Right atrium auricular region (tissue), 2 donors: ENCODE data around the gene MAN1B1. TPM values are rescaled to one million over a fixed set of nuclear protein-coding genes. Genes with fewer than 3 reads are reported as not detected.

Source experiments
- total RNA-seq, 2 donors: library from RNA; depleted of rRNA; stranded (reverse); fragments of >200 nt; gene quantifications; one replicate each; pipeline ENCODE4 v1.1.0, GENCODE V29; 2016

The MAN1B1 gene
- total RNA-seq, 2 donors from 2014 or later, result 20.9 to 26.8 TPM

Other genes starting within 250 kb of the MAN1B1 start
- gene AJM1, start 244.5 kb upstream of the MAN1B1 start, total RNA-seq, result 1 to 10 TPM; 2.7 to 3.0 TPM
- gene PHPT1, start 237.6 kb upstream of the MAN1B1 start, total RNA-seq, result 100 to 1,000 TPM; 140 to 154 TPM
- gene MAMDC4, start 234.6 kb upstream of the MAN1B1 start, total RNA-seq, result 1 to 10 TPM; 1.7 to 2.0 TPM
- gene EDF1, start 220.7 kb upstream of the MAN1B1 start, total RNA-seq, result 100 to 1,000 TPM; 329 to 428 TPM
- 1 to 10 TPM; 1.9 to 4.1 TPM for gene TRAF2, start 200.5 kb upstream of the MAN1B1 start, total RNA-seq
- 100 to 1,000 TPM; 203 to 233 TPM for gene FBXW5, start 142.2 kb upstream of the MAN1B1 start, total RNA-seq
- gene C8G, start 141.7 kb upstream of the MAN1B1 start, total RNA-seq, result not detected
- 10 to 100 TPM; 10.8 to 11.3 TPM for gene LCN12, start 134.7 kb upstream of the MAN1B1 start, total RNA-seq
- gene PTGDS, start 109.5 kb upstream of the MAN1B1 start, total RNA-seq, result 1,000 to 10,000 TPM; 1,799 to 2,426 TPM
- gene LCNL1, start 104.0 kb upstream of the MAN1B1 start, total RNA-seq, result 1 to 10 TPM in 1 of 2 donors, under 1 TPM in 1; 0.24 to 1.1 TPM
- gene PAXX, start 94.6 kb upstream of the MAN1B1 start, total RNA-seq, result 10 to 100 TPM; 27.4 to 37.5 TPM
- gene CLIC3, start 90.4 kb upstream of the MAN1B1 start, total RNA-seq, result 10 to 100 TPM in 1 of 2 donors, 1 to 10 TPM in 1; 6.5 to 11.8 TPM
- 10 to 100 TPM; 28.3 to 28.5 TPM for gene ABCA2, start 58.7 kb upstream of the MAN1B1 start, total RNA-seq
- under 1 TPM in 1 of 2 donors, not detected in 1; 0.28 TPM for gene FUT7, start 54.9 kb upstream of the MAN1B1 start, total RNA-seq
- 10 to 100 TPM; 49.7 to 57.8 TPM for gene NPDC1, start 40.8 kb upstream of the MAN1B1 start, total RNA-seq
- gene ENTPD2, start 32.9 kb upstream of the MAN1B1 start, total RNA-seq, result under 1 TPM; 0.41 to 0.67 TPM
- gene SAPCD2, start 16.4 kb upstream of the MAN1B1 start, total RNA-seq, result under 1 TPM; 0.12 to 0.63 TPM
- 1 to 10 TPM; 4.3 to 6.3 TPM for gene UAP1L1, start 9.5 kb upstream of the MAN1B1 start, total RNA-seq
- gene DPP7, start 27.7 kb downstream of the MAN1B1 start, total RNA-seq, result 100 to 1,000 TPM; 165 to 188 TPM
- gene GRIN1, start 52.2 kb downstream of the MAN1B1 start, total RNA-seq, result not detected
- gene LRRC26, start 83.1 kb downstream of the MAN1B1 start, total RNA-seq, result not detected
- not detected for gene TMEM210, start 85.1 kb downstream of the MAN1B1 start, total RNA-seq
- gene ANAPC2, start 101.6 kb downstream of the MAN1B1 start, total RNA-seq, result 10 to 100 TPM; 10.8 to 12.1 TPM
- gene SSNA1, start 101.7 kb downstream of the MAN1B1 start, total RNA-seq, result 10 to 100 TPM; 67.1 to 72.0 TPM
- 1 to 10 TPM; 6.4 to 6.8 TPM for gene TPRN, start 113.8 kb downstream of the MAN1B1 start, total RNA-seq
- gene TMEM203, start 118.7 kb downstream of the MAN1B1 start, total RNA-seq, result 10 to 100 TPM; 31.4 to 33.9 TPM
- 1 to 10 TPM; 6.6 TPM for gene NDOR1, start 118.7 kb downstream of the MAN1B1 start, total RNA-seq
- 1 to 10 TPM; 5.9 to 7.9 TPM for gene RNF208, start 135.3 kb downstream of the MAN1B1 start, total RNA-seq
- under 1 TPM; 0.35 to 0.85 TPM for gene CYSRT1, start 138.2 kb downstream of the MAN1B1 start, total RNA-seq
- gene RNF224, start 140.5 kb downstream of the MAN1B1 start, total RNA-seq, result not detected
- not detected for gene SLC34A3, start 143.9 kb downstream of the MAN1B1 start, total RNA-seq
- gene TUBB4B, start 154.3 kb downstream of the MAN1B1 start, total RNA-seq, result 100 to 1,000 TPM; 310 to 394 TPM
- gene STPG3, start 164.3 kb downstream of the MAN1B1 start, total RNA-seq, result not detected
- gene NELFB, start 168.3 kb downstream of the MAN1B1 start, total RNA-seq, result 10 to 100 TPM; 30.0 to 38.0 TPM
- 10 to 100 TPM in 1 of 2 donors, 1 to 10 TPM in 1; 9.4 to 16.8 TPM for gene TOR4A, start 190.7 kb downstream of the MAN1B1 start, total RNA-seq
- 10 to 100 TPM in 1 of 2 donors, 1 to 10 TPM in 1; 5.6 to 13.3 TPM for gene NRARP, start 215.3 kb downstream of the MAN1B1 start, total RNA-seq